NCI-H2107 treated with DMSO at 0.1 percent for 48 hours (cell line): ENCODE data around the gene CERS3.

Experiments used
- DNase-seq: peaks from one replicate; lab custom pipeline; 2025; ENCODE audit not compliant: unreplicated experiment; lab: John Stamatoyannopoulos, UW

Gene CERS3

GRCh38 chr15:100385300-100386050 lies 143.3 kb downstream of the CERS3 start:
- no peak for DNase-seq

GRCh38 chr15:100384108-100384410 lies 144.7 kb downstream of the CERS3 start:
- DNase-seq = no peak

GRCh38 chr15:100383302-100384107 lies 145.2 kb downstream of the CERS3 start:
- DNase-seq = no peak

- DNase-seq = no peak
Measured at GRCh38 chr15:100373942-100374341, 154.8 kb downstream of the CERS3 start.

GRCh38 chr15:100373120-100373896 lies 155.4 kb downstream of the CERS3 start:
- no peak for DNase-seq

GRCh38 chr15:100372739-100373119 lies 156.0 kb downstream of the CERS3 start:
- no peak for DNase-seq

GRCh38 chr15:100355342-100355741 lies 173.4 kb downstream of the CERS3 start:
- no peak for DNase-seq

GRCh38 chr15:100353449-100353848 lies 175.3 kb downstream of the CERS3 start:
- DNase-seq = no peak

GRCh38 chr15:100350434-100351226 lies 178.1 kb downstream of the CERS3 start:
- DNase-seq = no peak
